ENCODE data around the gene UBE2F.
"Not testable (repeated sequence)": the region's sequence is repeated elsewhere in the genome, so short reads cannot be mapped to it uniquely, and the experiment has no call there.

Gene UBE2F

GRCh38 chr2:237980751-237981150 lies 13.9 kb downstream of the UBE2F start:
- no peak for FAIRE-seq

GRCh38 chr2:237981621-237982020 lies 14.8 kb downstream of the UBE2F start:
- FAIRE-seq = not testable (repeated sequence)

GRCh38 chr2:237982039-237982725 lies 15.4 kb downstream of the UBE2F start:
- FAIRE-seq = no peak

GRCh38 chr2:237983922-237984321 lies 17.1 kb downstream of the UBE2F start:
- FAIRE-seq = no peak

GRCh38 chr2:237987268-237987667 lies 20.5 kb downstream of the UBE2F start:
- no peak for FAIRE-seq

GRCh38 chr2:237993701-237994100 lies 26.9 kb downstream of the UBE2F start:
- FAIRE-seq = no peak

- FAIRE-seq = no peak
Measured at GRCh38 chr2:237995036-237995435, 28.2 kb downstream of the UBE2F start.

- FAIRE-seq = no peak
Measured at GRCh38 chr2:237996021-237996593, 29.3 kb downstream of the UBE2F start.

- FAIRE-seq = no peak
Measured at GRCh38 chr2:237997521-237997920, 30.7 kb downstream of the UBE2F start.

GRCh38 chr2:237998530-237998929 lies 31.7 kb downstream of the UBE2F start:
- FAIRE-seq = no peak

GRCh38 chr2:238003234-238004031 lies 36.6 kb downstream of the UBE2F start:
- FAIRE-seq = no peak

- FAIRE-seq = no peak
Measured at GRCh38 chr2:238004077-238004830, 37.4 kb downstream of the UBE2F start.

GRCh38 chr2:238005528-238005927 lies 38.7 kb downstream of the UBE2F start:
- FAIRE-seq = no peak

GRCh38 chr2:238006510-238006909 lies 39.7 kb downstream of the UBE2F start:
- FAIRE-seq = no peak

- FAIRE-seq = no peak
Measured at GRCh38 chr2:238007924-238008323, 41.1 kb downstream of the UBE2F start.

GRCh38 chr2:238009563-238009962 lies 42.7 kb downstream of the UBE2F start:
- FAIRE-seq = no peak

GRCh38 chr2:238010572-238010971 lies 43.8 kb downstream of the UBE2F start:
- no peak for FAIRE-seq

GRCh38 chr2:238013806-238014205 lies 47.0 kb downstream of the UBE2F start:
- FAIRE-seq = no peak

GRCh38 chr2:238015705-238016104 lies 48.9 kb downstream of the UBE2F start:
- FAIRE-seq = no peak

GRCh38 chr2:238016526-238016925 lies 49.7 kb downstream of the UBE2F start:
- FAIRE-seq = no peak

- no peak for FAIRE-seq
Measured at GRCh38 chr2:238019962-238020361, 53.1 kb downstream of the UBE2F start.

- FAIRE-seq = no peak
Measured at GRCh38 chr2:238020816-238021215, 54.0 kb downstream of the UBE2F start.

- FAIRE-seq = no peak
Measured at GRCh38 chr2:238021327-238021726, 54.5 kb downstream of the UBE2F start.

Measured in A204.1 (cell line).